SU-DHL-6 (cell line): Measurements from ENCODE around the gene CHD9NB.

Experiments
- CTCF ChIP-seq: fragments of 200-600 bp; sonication (generic); IDR thresholded peaks from one replicate; pipeline ENCODE4 v1.5.1; 2017; ENCODE audit warnings: antibody characterized with exemption, mild to moderate bottlenecking, low read length, moderate library complexity; ENCODE audit not compliant: insufficient read depth, poor library complexity, severe bottlenecking
- EZH2phosphoT487 ChIP-seq: fragments of 200-600 bp; sonication (generic), shearing (Covaris generic); conservative IDR thresholded peaks from 2 replicates; pipeline ENCODE4 v1.6.1; 2018; ENCODE audit warnings: mild to moderate bottlenecking, antibody characterized with exemption, low read length, moderate library complexity, mixed read lengths

- no peak for TF ChIP-seq CTCF
- no peak for TF ChIP-seq EZH2phosphoT487
Measured at GRCh38 chr16:53018834-53019416, 33.8 kb downstream of the CHD9NB start.
